Measurements from ENCODE around the gene TCP10L.

Gene TCP10L

GRCh38 chr21:32585970-32586369 lies 647 bp upstream of the TCP10L start:
- ChIA-PET CTCF (no interaction called here), POLR2A (no interaction called here)
- TF ChIP-seq SUZ12 (IDR thresholded peaks at IDR 0.05) = no peak
- TF ChIP-seq CTBP1 (IDR thresholded peaks at IDR 0.05; ENCODE audit: borderline replicate concordance) = no peak
- no peak for TF ChIP-seq HDGF (IDR thresholded peaks at IDR 0.05; ENCODE audit: borderline replicate concordance)
- DNase-seq (ENCODE audit: extremely low spot score) = no peak

DNA sequence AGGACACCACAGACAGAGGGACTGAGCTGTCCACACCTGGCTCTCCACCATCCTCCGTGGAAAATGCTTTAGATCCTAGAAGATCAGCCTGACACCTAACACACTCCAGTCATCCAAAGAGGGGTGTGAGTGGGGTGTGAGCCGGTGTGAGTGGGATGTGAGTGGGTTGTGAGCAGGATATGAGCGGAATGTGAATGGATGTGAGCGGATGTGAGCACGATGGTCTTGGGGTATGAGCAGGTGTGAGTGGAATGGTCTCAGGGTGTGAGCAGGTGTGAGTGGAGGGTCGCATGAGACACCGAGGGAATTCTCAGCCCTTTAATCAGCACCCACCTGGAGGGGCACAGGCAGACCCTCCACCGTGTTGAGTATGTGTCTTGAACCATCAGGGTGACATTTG lies 851 bp downstream of the TCP10L start:
- POLR2A ChIA-PET = interaction anchor here (1.1 kb wide), 1 partner anchor 15 kb away, joined by 3 read pairs; no protein-coding TSS in a partner anchor
- no peak for DNase-seq (ENCODE audit: extremely low spot score)
- CTCF ChIA-PET = no interaction called here

GRCh38 chr21:32581732-32582131 lies 3.6 kb downstream of the TCP10L start:
- no peak for DNase-seq (ENCODE audit: extremely low spot score)
- TF ChIP-seq NFRKB (IDR thresholded peaks at IDR 0.05) (no peak), HDGF (IDR thresholded peaks at IDR 0.05; ENCODE audit: borderline replicate concordance) (no peak), TARDBP (IDR thresholded peaks at IDR 0.05) (no peak), FOXM1 (IDR thresholded peaks at IDR 0.05; ENCODE audit: borderline replicate concordance) (no peak), ELF4 (IDR thresholded peaks at IDR 0.05) (no peak), L3MBTL2 (conservative IDR thresholded peaks at IDR 0.05) (no peak), FOXA1 (IDR thresholded peaks at IDR 0.05) (no peak), ZNF384 (IDR thresholded peaks at IDR 0.05) (no peak), PKNOX1 (IDR thresholded peaks at IDR 0.05) (no peak), SP1 (IDR thresholded peaks at IDR 0.05) (no peak), FOXK2 (IDR thresholded peaks at IDR 0.05) (no peak), CTBP1 (IDR thresholded peaks at IDR 0.05; ENCODE audit: borderline replicate concordance) (no peak), LEF1 (IDR thresholded peaks at IDR 0.05; ENCODE audit: borderline replicate concordance) (no peak), SUZ12 (IDR thresholded peaks at IDR 0.05) (no peak), BHLHE40 (IDR thresholded peaks at IDR 0.05; ENCODE audit: borderline replicate concordance) (no peak), ARNT (IDR thresholded peaks at IDR 0.05) (no peak)
- CTCF ChIA-PET = interaction anchor here (0.6 kb wide), 1 partner anchor 57 kb away, joined by 3 read pairs; no protein-coding TSS in a partner anchor
- POLR2A ChIA-PET = no interaction called here

More for the DNA sequence above, 851 bp downstream of the TCP10L start:
- TF ChIP-seq ZNF384 (IDR thresholded peaks at IDR 0.05) = no peak
- TF ChIP-seq PKNOX1 (IDR thresholded peaks at IDR 0.05) = no peak
- TF ChIP-seq FOXA1 (IDR thresholded peaks at IDR 0.05) = no peak
- TF ChIP-seq HDGF (IDR thresholded peaks at IDR 0.05; ENCODE audit: borderline replicate concordance) = no peak
- TF ChIP-seq L3MBTL2 (conservative IDR thresholded peaks at IDR 0.05) = no peak
- no peak for TF ChIP-seq BHLHE40 (IDR thresholded peaks at IDR 0.05; ENCODE audit: borderline replicate concordance)
- no peak for TF ChIP-seq SUZ12 (IDR thresholded peaks at IDR 0.05)
- no peak for TF ChIP-seq CTBP1 (IDR thresholded peaks at IDR 0.05; ENCODE audit: borderline replicate concordance)
- TF ChIP-seq ELF4 (IDR thresholded peaks at IDR 0.05) = no peak
- no peak for TF ChIP-seq NFRKB (IDR thresholded peaks at IDR 0.05)
- no peak for TF ChIP-seq LEF1 (IDR thresholded peaks at IDR 0.05; ENCODE audit: borderline replicate concordance)
- no peak for TF ChIP-seq FOXM1 (IDR thresholded peaks at IDR 0.05; ENCODE audit: borderline replicate concordance)
- TF ChIP-seq ARNT (IDR thresholded peaks at IDR 0.05) = no peak
- TF ChIP-seq FOXK2 (IDR thresholded peaks at IDR 0.05) = no peak
- TF ChIP-seq SP1 (IDR thresholded peaks at IDR 0.05) = no peak
- no peak for TF ChIP-seq TARDBP (IDR thresholded peaks at IDR 0.05)

DNA sequence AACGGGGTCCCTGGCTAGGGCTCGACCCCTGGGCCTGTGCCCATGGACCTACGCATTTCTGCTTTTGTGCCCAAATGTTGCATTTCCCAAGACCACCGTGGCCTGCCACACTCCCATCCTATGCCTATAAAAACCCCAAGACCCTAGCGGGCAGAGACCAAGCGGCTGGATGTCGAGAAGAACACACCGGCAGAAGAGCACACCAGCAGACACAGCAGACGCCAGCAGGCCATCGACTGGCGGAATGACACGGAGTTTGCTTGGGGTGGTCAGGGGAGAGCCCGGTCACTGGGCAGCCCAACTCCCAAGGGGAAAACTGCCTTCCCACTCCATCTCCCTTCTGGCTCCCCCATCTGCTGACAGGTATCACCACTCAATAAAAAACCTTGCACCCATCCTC lies 4.4 kb downstream of the TCP10L start:
- no peak for DNase-seq (ENCODE audit: extremely low spot score)
- CTCF ChIA-PET = interaction anchor here (0.5 to 1.6 kb wide), 3 partner anchors 14 to 177 kb away, joined by 3 to 5 read pairs (median 3); no protein-coding TSS in a partner anchor
- POLR2A ChIA-PET = no interaction called here
- TF ChIP-seq L3MBTL2 (conservative IDR thresholded peaks at IDR 0.05) = no peak
- no peak for TF ChIP-seq BHLHE40 (IDR thresholded peaks at IDR 0.05; ENCODE audit: borderline replicate concordance)

DNA sequence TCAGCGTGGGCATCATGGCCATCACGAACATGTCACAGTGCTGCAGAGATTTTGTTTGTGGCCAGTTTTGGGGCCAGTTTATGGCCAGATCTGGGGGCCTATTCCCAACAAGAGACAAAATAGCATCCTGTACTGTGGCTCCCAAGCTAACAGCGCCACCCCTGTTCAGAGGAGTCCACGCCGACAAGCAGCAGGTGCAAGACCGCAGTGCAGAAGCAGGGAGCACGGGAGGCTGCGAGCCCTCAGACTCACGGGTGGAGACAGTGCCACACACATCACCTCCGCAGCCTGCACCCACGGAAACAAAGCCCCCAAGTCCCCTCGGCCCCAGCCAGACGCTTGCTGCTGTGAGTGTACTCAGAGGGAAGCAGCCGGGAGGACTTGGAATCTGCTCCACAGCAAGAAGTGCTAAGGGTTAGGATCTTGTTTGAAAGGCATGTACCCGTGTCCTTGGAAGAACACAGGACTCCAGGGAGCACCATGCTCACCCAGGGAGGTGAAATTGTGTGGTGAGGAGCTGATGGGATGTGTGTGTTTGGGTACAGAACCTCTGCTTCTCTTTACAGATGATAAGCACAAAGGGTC lies 7.1 kb downstream of the TCP10L start:
- TF ChIP-seq BHLHE40 (IDR thresholded peaks at IDR 0.05; ENCODE audit: borderline replicate concordance) (no peak), NFRKB (IDR thresholded peaks at IDR 0.05) (no peak), ARNT (IDR thresholded peaks at IDR 0.05) (no peak), FOXA1 (IDR thresholded peaks at IDR 0.05) (no peak), SUZ12 (IDR thresholded peaks at IDR 0.05) (no peak), ELF4 (IDR thresholded peaks at IDR 0.05) (no peak), TARDBP (IDR thresholded peaks at IDR 0.05) (no peak), HDGF (IDR thresholded peaks at IDR 0.05; ENCODE audit: borderline replicate concordance) (no peak), ZNF384 (IDR thresholded peaks at IDR 0.05) (no peak), SP1 (IDR thresholded peaks at IDR 0.05) (no peak), L3MBTL2 (conservative IDR thresholded peaks at IDR 0.05) (no peak), CTBP1 (IDR thresholded peaks at IDR 0.05; ENCODE audit: borderline replicate concordance) (no peak), LEF1 (IDR thresholded peaks at IDR 0.05; ENCODE audit: borderline replicate concordance) (no peak), FOXM1 (IDR thresholded peaks at IDR 0.05; ENCODE audit: borderline replicate concordance) (no peak), FOXK2 (IDR thresholded peaks at IDR 0.05) (no peak), PKNOX1 (IDR thresholded peaks at IDR 0.05) (no peak)
- CTCF ChIA-PET = interaction anchor here (0.5 to 1.0 kb wide), 5 partner anchors 9 to 970 kb away, joined by 3 read pairs; no protein-coding TSS in a partner anchor
- peak; percentile 44 for DNase-seq (ENCODE audit: extremely low spot score)
- POLR2A ChIA-PET = no interaction called here

GRCh38 chr21:32576011-32576410 lies 9.3 kb downstream of the TCP10L start:
- POLR2A ChIA-PET = no interaction called here
- no peak for DNase-seq (ENCODE audit: extremely low spot score)
- CTCF ChIA-PET = no interaction called here
- no peak for TF ChIP-seq NFRKB (IDR thresholded peaks at IDR 0.05)
